ENCODE measurements around the gene PRSS57. TPM values are rescaled to one million over a fixed set of nuclear protein-coding genes. Genes with fewer than 3 reads are reported as not detected.

The PRSS57 gene
- total and polyA plus RNA-seq, 9 donors, result 0.07 to 0.33 TPM; not detected in 7

GRCh38 chr19:690203-690602 lies 5.0 kb downstream of the PRSS57 start:
- H3K27me3 ChIP-seq, result no peaks in the 10 kb centered on the region
- no peaks in the 10 kb centered on the region for H3K36me3 ChIP-seq
- intact Hi-C loops (cut with DNase I), result no loop called here
- H3K4me1 ChIP-seq (ENCODE audit: insufficient read depth), result no peaks in the 10 kb centered on the region
- 61 to 71% (median 62%) methylated on average over 18 of the region's 18 CpGs for WGBS, 3 donors
- H3K9me3 ChIP-seq, result no peaks in the 10 kb centered on the region
- TF ChIP-seq EP300 (IDR thresholded peaks at IDR 0.05) (no peak), CTCF (IDR thresholded peaks at IDR 0.05) (no peak), POLR2A (IDR thresholded peaks at IDR 0.05) (no peak)
- DNase-seq, result no peak
- H3K4me3 ChIP-seq, result no peak overlapping the region
- H3K27ac ChIP-seq, result no peak overlapping the region

DNA sequence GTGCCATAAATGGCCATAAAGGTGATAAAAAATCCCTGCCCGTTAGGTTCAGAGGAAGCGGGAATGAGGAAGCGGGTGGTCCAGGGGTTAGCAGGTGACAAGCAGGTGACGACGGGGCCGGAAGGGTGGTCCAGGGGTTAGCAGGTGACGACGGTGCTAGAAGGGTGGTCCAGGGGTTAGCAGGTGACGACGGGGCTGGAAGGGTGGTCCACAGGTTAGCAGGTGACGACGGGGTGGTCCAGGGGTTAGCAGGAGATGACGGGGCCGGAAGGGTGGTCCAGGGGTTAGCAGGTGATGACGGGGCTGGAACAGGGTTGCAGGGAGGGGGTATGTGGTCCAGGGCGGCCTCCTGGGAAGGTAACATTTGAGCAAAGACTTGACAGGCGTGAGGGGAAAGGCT lies 6.3 kb downstream of the PRSS57 start:
- intact Hi-C loops (cut with DNase I), result no loop called here
- Histone ChIP-seq H3K4me1 (ENCODE audit: insufficient read depth) (no peaks in the 10 kb centered on the region), H3K36me3 (no peaks in the 10 kb centered on the region), H3K27ac (no peak overlapping the region), H3K27me3 (no peaks in the 10 kb centered on the region), H3K9me3 (no peaks in the 10 kb centered on the region), H3K4me3 (no peak overlapping the region)
- no peak for DNase-seq
- WGBS, 3 donors, result 84 to 94% (median 93%) methylated on average over 17 of the region's 17 CpGs
- no peak for TF ChIP-seq POLR2A (IDR thresholded peaks at IDR 0.05)
- no peak for TF ChIP-seq CTCF (IDR thresholded peaks at IDR 0.05)

DNA sequence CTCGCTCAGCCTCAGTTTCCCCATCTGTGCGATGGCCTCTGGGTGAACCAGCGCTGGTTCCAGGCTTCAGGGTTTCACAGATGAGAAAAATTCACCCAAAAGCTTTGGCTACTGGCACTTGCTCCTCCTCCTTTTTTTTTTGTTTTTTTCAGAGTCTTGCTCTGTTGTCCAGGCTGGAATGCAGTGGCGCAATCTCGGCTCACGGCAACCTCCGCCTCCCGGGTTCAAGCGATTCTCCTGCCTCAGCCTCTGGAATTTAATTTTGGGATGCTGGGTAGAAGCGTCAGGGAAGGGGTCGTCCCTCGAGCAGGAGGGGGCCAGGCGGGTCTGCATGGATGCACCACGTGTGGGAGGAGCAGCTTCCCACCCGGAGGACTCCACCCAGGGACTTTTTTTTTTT lies 7.0 kb downstream of the PRSS57 start:
- no peaks in the 10 kb centered on the region for H3K27me3 ChIP-seq
- H3K4me1 ChIP-seq (ENCODE audit: insufficient read depth), result no peaks in the 10 kb centered on the region
- H3K9me3 ChIP-seq, result no peaks in the 10 kb centered on the region
- intact Hi-C loops (cut with DNase I), result no loop called here
- H3K36me3 ChIP-seq, result no peaks in the 10 kb centered on the region
- WGBS, 3 donors, result 37 to 60% (median 49%) methylated on average over 15 of the region's 15 CpGs
- no peak overlapping the region for H3K4me3 ChIP-seq
- TF ChIP-seq POLR2A (IDR thresholded peaks at IDR 0.05) (no peak), EP300 (IDR thresholded peaks at IDR 0.05) (no peak), CTCF (IDR thresholded peaks at IDR 0.05) (no peak)
- no peak overlapping the region for H3K27ac ChIP-seq
- no peak for DNase-seq

DNA sequence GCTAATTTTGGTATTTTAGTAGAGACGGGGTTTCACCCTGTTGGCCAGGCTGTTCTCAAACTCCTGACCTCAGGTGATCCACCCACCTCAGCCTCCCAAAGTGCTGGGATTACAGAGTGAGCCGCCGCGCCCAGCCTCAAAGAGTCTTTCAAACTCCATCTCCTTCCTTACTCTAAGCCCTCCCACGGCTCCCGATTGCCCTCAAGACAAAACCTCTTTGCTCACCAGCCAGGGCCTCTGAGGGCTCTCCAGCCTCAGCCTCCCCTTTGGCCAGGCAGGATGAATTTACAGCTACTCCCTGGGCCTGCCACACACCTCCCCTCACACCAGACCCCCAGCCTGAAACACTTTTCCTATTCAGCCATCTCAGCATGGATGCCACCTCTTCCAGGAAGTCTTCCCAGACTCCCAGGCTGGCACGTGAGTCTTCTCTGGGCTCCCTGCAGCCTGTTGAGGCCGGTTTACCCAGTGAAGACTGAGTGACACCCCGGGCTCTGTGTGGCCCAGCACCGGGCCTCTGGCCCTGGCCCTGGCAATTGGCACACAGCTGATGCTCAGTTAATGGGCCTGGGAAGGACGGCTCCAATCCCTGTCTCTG lies 7.6 kb downstream of the PRSS57 start:
- Histone ChIP-seq H3K36me3 (no peaks in the 10 kb centered on the region), H3K27ac (no peak overlapping the region), H3K4me1 (ENCODE audit: insufficient read depth) (no peaks in the 10 kb centered on the region), H3K4me3 (no peak overlapping the region), H3K27me3 (no peaks in the 10 kb centered on the region), H3K9me3 (no peaks in the 10 kb centered on the region)
- 78 to 84% (median 84%) methylated on average over 11 of the region's 11 CpGs for WGBS, 3 donors
- no peak for DNase-seq
- TF ChIP-seq EP300 (IDR thresholded peaks at IDR 0.05) (no peak), POLR2A (IDR thresholded peaks at IDR 0.05) (no peak), CTCF (IDR thresholded peaks at IDR 0.05) (no peak)
- intact Hi-C loops (cut with DNase I), result no loop called here
